ENCODE data around the gene RNF112. TPM values are rescaled to one million over a fixed set of nuclear protein-coding genes. Genes with fewer than 3 reads are reported as not detected.

RNF112 gene
- total RNA-seq, 1 experiment from 2014 or later: 0.09 TPM

DNA sequence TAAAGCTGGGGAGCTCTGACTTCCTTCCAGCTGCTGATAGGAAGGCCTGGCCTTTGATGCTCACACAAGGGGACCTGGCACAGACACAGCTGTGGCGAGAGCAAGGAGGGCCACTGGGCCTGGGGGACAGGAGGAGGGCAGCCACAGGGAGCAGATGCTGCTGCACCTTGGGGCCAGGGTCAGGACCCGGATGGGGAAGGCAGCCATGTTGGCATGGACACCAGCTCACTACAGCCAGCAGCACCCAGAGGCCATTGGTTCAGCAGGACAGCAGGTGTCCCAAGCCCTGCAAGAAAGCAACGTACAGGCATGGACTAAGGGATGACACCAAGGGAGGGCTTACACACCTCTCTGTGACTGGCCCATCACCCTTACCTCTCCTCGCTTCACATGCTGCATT is 8.0 kb upstream of the RNF112 start:
- CTCF ChIA-PET: no interaction called here

DNA sequence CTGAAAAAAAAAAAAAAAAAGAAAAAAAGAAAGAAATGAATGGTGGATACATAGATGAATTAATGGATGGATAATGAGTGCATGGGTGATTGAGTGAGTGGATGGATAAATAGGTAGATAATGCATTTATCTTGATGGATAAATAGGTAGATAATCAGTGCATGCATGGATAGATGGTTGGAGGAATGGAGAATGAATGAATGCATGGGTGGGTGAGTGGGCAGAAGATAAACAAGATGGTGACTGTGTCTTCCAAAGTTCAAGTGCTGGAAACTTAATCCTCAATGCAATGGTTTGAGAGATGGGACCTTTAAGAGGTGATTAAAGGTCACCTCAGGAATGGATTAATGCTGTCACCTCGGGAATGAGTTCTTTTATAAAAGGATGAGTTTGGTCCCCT is 6.8 kb upstream of the RNF112 start:
- no TSS peak for BruUV-seq (replicated peaks)
- no peak overlapping the region for H3K4me3 ChIP-seq (ENCODE audit: low read depth, low read length, poor library complexity, severe bottlenecking)

More for the DNA sequence above, 8.0 kb upstream of the RNF112 start:
- Histone ChIP-seq H3K27me3 (replicated peaks; ENCODE audit: insufficient read depth, low read depth, low read length, poor library complexity) (no peaks in the 10 kb centered on the region), H3K4me3 (ENCODE audit: low read depth, low read length, poor library complexity, severe bottlenecking) (no peak overlapping the region), H3K9me3 (ENCODE audit: low read depth, low read length, poor library complexity, severe bottlenecking) (no peaks in the 10 kb centered on the region), H3K27ac (ENCODE audit: low read depth, low read length, poor library complexity, severe bottlenecking) (no peak overlapping the region), H3K4me1 (ENCODE audit: insufficient read depth, low read length, poor library complexity, severe bottlenecking) (peaks cover 22% of the 10 kb centered on the region), H3K36me3 (ENCODE audit: insufficient read depth, low read length, poor library complexity, severe bottlenecking) (no peaks in the 10 kb centered on the region)
- intact Hi-C loops (cut with micrococcal nuclease; ENCODE audit: unreplicated experiment): no loop called here
- no peak for TF ChIP-seq EZH2 (IDR thresholded peaks at IDR 0.05; ENCODE audit: borderline replicate concordance, low read depth, low read length, poor library complexity, severe bottlenecking)
- TF ChIP-seq, protein P1, sequence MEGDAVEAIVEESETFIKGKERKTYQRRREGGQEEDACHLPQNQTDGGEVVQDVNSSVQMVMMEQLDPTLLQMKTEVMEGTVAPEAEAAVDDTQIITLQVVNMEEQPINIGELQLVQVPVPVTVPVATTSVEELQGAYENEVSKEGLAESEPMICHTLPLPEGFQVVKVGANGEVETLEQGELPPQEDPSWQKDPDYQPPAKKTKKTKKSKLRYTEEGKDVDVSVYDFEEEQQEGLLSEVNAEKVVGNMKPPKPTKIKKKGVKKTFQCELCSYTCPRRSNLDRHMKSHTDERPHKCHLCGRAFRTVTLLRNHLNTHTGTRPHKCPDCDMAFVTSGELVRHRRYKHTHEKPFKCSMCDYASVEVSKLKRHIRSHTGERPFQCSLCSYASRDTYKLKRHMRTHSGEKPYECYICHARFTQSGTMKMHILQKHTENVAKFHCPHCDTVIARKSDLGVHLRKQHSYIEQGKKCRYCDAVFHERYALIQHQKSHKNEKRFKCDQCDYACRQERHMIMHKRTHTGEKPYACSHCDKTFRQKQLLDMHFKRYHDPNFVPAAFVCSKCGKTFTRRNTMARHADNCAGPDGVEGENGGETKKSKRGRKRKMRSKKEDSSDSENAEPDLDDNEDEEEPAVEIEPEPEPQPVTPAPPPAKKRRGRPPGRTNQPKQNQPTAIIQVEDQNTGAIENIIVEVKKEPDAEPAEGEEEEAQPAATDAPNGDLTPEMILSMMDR (conservative IDR thresholded peaks at IDR 0.05; ENCODE audit: low read depth, low read length): no peak
- DNase-seq (ENCODE audit: low spot score): no peak
- POLR2A ChIA-PET (ENCODE audit: low non-redundant PET): no interaction called here
- no TSS peak for BruUV-seq (replicated peaks)

DNA sequence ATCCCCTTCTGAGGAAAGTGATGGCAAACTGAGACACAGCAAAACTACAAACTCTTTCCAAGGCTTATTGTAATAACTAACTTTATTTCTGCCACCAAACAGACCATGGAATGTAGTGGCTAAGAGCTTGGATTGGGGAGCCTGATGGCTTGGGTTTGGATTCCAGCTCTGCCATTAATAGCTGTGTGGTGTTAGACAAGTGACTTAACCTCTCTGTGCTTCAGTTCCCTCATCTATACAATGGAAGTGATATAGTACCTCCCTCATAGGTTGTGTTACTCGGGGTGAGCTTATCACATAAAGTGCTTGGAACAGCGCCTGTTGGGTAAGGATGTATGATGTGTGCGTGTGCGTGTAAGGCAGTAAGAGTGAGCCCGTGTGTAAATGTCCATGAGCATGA is 5.9 kb upstream of the RNF112 start:
- CTCF ChIA-PET: no interaction called here

More for the DNA sequence above, 6.8 kb upstream of the RNF112 start:
- Histone ChIP-seq H3K4me1 (ENCODE audit: insufficient read depth, low read length, poor library complexity, severe bottlenecking) (peaks cover 13% of the 10 kb centered on the region), H3K9me3 (ENCODE audit: low read depth, low read length, poor library complexity, severe bottlenecking) (no peaks in the 10 kb centered on the region), H3K36me3 (ENCODE audit: insufficient read depth, low read length, poor library complexity, severe bottlenecking) (no peaks in the 10 kb centered on the region), H3K27me3 (replicated peaks; ENCODE audit: insufficient read depth, low read depth, low read length, poor library complexity) (no peaks in the 10 kb centered on the region), H3K27ac (ENCODE audit: low read depth, low read length, poor library complexity, severe bottlenecking) (no peak overlapping the region)
- ChIA-PET POLR2A (ENCODE audit: low non-redundant PET) (no interaction called here), CTCF (no interaction called here)
- DNase-seq (ENCODE audit: low spot score): no peak
- TF ChIP-seq, protein P1 (conservative IDR thresholded peaks at IDR 0.05; ENCODE audit: low read depth, low read length): no peak
- TF ChIP-seq EZH2 (IDR thresholded peaks at IDR 0.05; ENCODE audit: borderline replicate concordance, low read depth, low read length, poor library complexity, severe bottlenecking): no peak
- intact Hi-C loops (cut with micrococcal nuclease; ENCODE audit: unreplicated experiment): no loop called here

More for the DNA sequence above, 5.9 kb upstream of the RNF112 start:
- BruUV-seq (replicated peaks): no TSS peak
- Histone ChIP-seq H3K27ac (ENCODE audit: low read depth, low read length, poor library complexity, severe bottlenecking) (no peak overlapping the region), H3K4me3 (ENCODE audit: low read depth, low read length, poor library complexity, severe bottlenecking) (no peak overlapping the region), H3K4me1 (ENCODE audit: insufficient read depth, low read length, poor library complexity, severe bottlenecking) (peaks cover 13% of the 10 kb centered on the region), H3K27me3 (replicated peaks; ENCODE audit: insufficient read depth, low read depth, low read length, poor library complexity) (no peaks in the 10 kb centered on the region), H3K9me3 (ENCODE audit: low read depth, low read length, poor library complexity, severe bottlenecking) (no peaks in the 10 kb centered on the region), H3K36me3 (ENCODE audit: insufficient read depth, low read length, poor library complexity, severe bottlenecking) (no peaks in the 10 kb centered on the region)
- intact Hi-C loops (cut with micrococcal nuclease; ENCODE audit: unreplicated experiment): no loop called here
- POLR2A ChIA-PET (ENCODE audit: low non-redundant PET): no interaction called here
- TF ChIP-seq EZH2 (IDR thresholded peaks at IDR 0.05; ENCODE audit: borderline replicate concordance, low read depth, low read length, poor library complexity, severe bottlenecking): no peak
- TF ChIP-seq, protein P1 (conservative IDR thresholded peaks at IDR 0.05; ENCODE audit: low read depth, low read length): no peak
- DNase-seq (ENCODE audit: low spot score): no peak

All from A673 (cell line).